IMR-90 (cell line): Measurements from ENCODE around the gene CDRT4. TPM values are rescaled to one million over a fixed set of nuclear protein-coding genes. Genes with fewer than 3 reads are reported as not detected.

Experiments used
- ATAC-seq: fragments of 200-7000 bp; cut with Tn5 transposase; 2 replicates; pipeline ENCODE4 v1.9.1; 2020; ENCODE audit warnings: low read depth, mild to moderate bottlenecking, moderate library complexity
- BruUV-seq: library from RNA; stranded (reverse); fragments of 400-500 nt; replicated peaks from 2 replicates; lab custom pipeline; 2021; lab: Mats Ljungman, UMichigan
- CTCF ChIA-PET: fragments of 300-600 bp; formaldehyde crosslinking; extraction: SDS; loops from one replicate; lab custom pipeline; 2021; ENCODE audit warnings: antibody characterized with exemption; lab: Yijun Ruan, JAX
- POLR2A ChIA-PET: fragments of 300-600 bp; sonication (Branson Sonifier 250); formaldehyde crosslinking; loops from one replicate; lab custom pipeline; 2022; ENCODE audit warnings: antibody characterized with exemption; ENCODE audit not compliant: unreplicated experiment; lab: Charles Lee
- DNase-seq: peaks from one replicate; pipeline ENCODE4 v3.0.0; 2013
- H2AFZ ChIP-seq: replicated peaks from 2 replicates; pipeline ENCODE3; 2013; ENCODE audit warnings: low read length, mild to moderate bottlenecking; ENCODE audit not compliant: poor library complexity
- H2AK5ac ChIP-seq: 2 replicates; pipeline ENCODE4 v1.6.1; 2013; ENCODE audit warnings: low read depth, low read length, inconsistent platforms
- H2AK9ac ChIP-seq: replicated peaks from 2 replicates; pipeline ENCODE3; 2013; ENCODE audit warnings: mild to moderate bottlenecking, low read depth, low read length, moderate library complexity; ENCODE audit not compliant: poor library complexity
- H2BK120ac ChIP-seq: 2 replicates; pipeline ENCODE4 v1.6.1; 2013; ENCODE audit warnings: low read depth, low read length, inconsistent platforms
- H2BK15ac ChIP-seq: 3 replicates; pipeline ENCODE4 v1.6.1; 2013; ENCODE audit warnings: low read depth, low read length, inconsistent platforms
- H2BK20ac ChIP-seq: 2 replicates; pipeline ENCODE4 v1.6.1; 2013; ENCODE audit warnings: low read depth, mild to moderate bottlenecking, inconsistent platforms, low read length, moderate library complexity
- H2BK5ac ChIP-seq: 2 replicates; pipeline ENCODE4 v1.6.1; 2013; ENCODE audit warnings: mild to moderate bottlenecking, low read depth, low read length, inconsistent platforms; ENCODE audit not compliant: poor library complexity, severe bottlenecking
- H3K14ac ChIP-seq: replicated peaks from 2 replicates; pipeline ENCODE4 v1.6.1; 2013; ENCODE audit warnings: low read depth, low read length, inconsistent platforms
- H3K18ac ChIP-seq: 2 replicates; pipeline ENCODE4 v1.6.1; 2013; ENCODE audit warnings: low read depth, low read length, control low read depth
- H3K23ac ChIP-seq: 2 replicates; pipeline ENCODE4 v1.6.1; 2013; ENCODE audit warnings: low read depth, low read length, inconsistent platforms
- H3K27ac ChIP-seq: 2 replicates; pipeline ENCODE4 v1.5.1; 2013; ENCODE audit warnings: mild to moderate bottlenecking, control low read depth, low read length; ENCODE audit not compliant: insufficient read depth
- H3K27me3 ChIP-seq: 2 replicates; pipeline ENCODE4 v1.6.1; 2013; ENCODE audit warnings: low read length; ENCODE audit not compliant: control insufficient read depth, insufficient read depth
- H3K36me3 ChIP-seq: 2 replicates; pipeline ENCODE4 v1.6.1; 2013; ENCODE audit warnings: low read length, mixed read lengths; ENCODE audit not compliant: control insufficient read depth, insufficient read depth
- H3K4ac ChIP-seq: 2 replicates; pipeline ENCODE4 v1.6.1; 2013; ENCODE audit warnings: low read depth, low read length, inconsistent platforms
- H3K4me1 ChIP-seq: 2 replicates; pipeline ENCODE4 v1.6.1; 2013; ENCODE audit warnings: low read length, mixed read lengths; ENCODE audit not compliant: control insufficient read depth, insufficient read depth
- H3K4me2 ChIP-seq: 2 replicates; pipeline ENCODE4 v1.6.1; 2013; ENCODE audit warnings: low read depth, mild to moderate bottlenecking, control low read depth, low read length, moderate library complexity
- H3K4me3 ChIP-seq: 2 replicates; pipeline ENCODE4 v1.5.1; 2013; ENCODE audit warnings: low read depth, mild to moderate bottlenecking, control low read depth, low read length, moderate library complexity; ENCODE audit not compliant: insufficient read depth
- H3K56ac ChIP-seq: 2 replicates; pipeline ENCODE4 v1.6.1; 2013; ENCODE audit warnings: low read length, inconsistent platforms; ENCODE audit not compliant: insufficient read depth; ENCODE audit errors: extremely low read depth
- H3K79me1 ChIP-seq, 2 experiments: 2 replicates each; pipeline ENCODE4 v1.6.1; 2013; ENCODE audit warnings: low read length in 2 of 2, inconsistent platforms in 1 of 2, low read depth in 1 of 2
- H3K9ac ChIP-seq: 2 replicates; pipeline ENCODE4 v1.6.1; 2013; ENCODE audit warnings: low read depth, low read length, control low read depth
- H3K9me1 ChIP-seq: 2 replicates; pipeline ENCODE4 v1.6.1; 2013; ENCODE audit warnings: low read length, inconsistent platforms; ENCODE audit not compliant: insufficient read depth
- H3K9me3 ChIP-seq: 2 replicates; pipeline ENCODE4 v1.6.1; 2013; ENCODE audit warnings: low read length; ENCODE audit not compliant: control insufficient read depth, insufficient read depth
- H4K20me1 ChIP-seq: 2 replicates; pipeline ENCODE4 v1.6.1; 2013; ENCODE audit warnings: low read length, inconsistent platforms; ENCODE audit not compliant: insufficient read depth
- H4K5ac ChIP-seq: 2 replicates; pipeline ENCODE4 v1.6.1; 2013; ENCODE audit warnings: mild to moderate bottlenecking, low read depth, low read length, control low read depth
- H4K8ac ChIP-seq, 2 experiments: 2 replicates each; pipeline ENCODE4 v1.6.1; 2013; ENCODE audit warnings: low read depth in 2 of 2, low read length in 2 of 2, control low read depth in 1 of 2, inconsistent platforms in 1 of 2
- H4K91ac ChIP-seq: 2 replicates; pipeline ENCODE4 v1.6.1; 2013; ENCODE audit warnings: low read depth, low read length, inconsistent platforms; ENCODE audit not compliant: insufficient read depth
- BHLHE40 ChIP-seq: fragments of 150-350 bp; IDR thresholded peaks from 2 replicates; pipeline ENCODE4 v1.6.1; 2016; ENCODE audit warnings: mild to moderate bottlenecking, low read depth, low read length
- POLR2A ChIP-seq: IDR thresholded peaks from 2 replicates; pipeline ENCODE4 v1.6.1; 2012; ENCODE audit warnings: mild to moderate bottlenecking, low read depth, low read length
- RCOR1 ChIP-seq: IDR thresholded peaks from 2 replicates; pipeline ENCODE4 v1.6.1; 2012; ENCODE audit warnings: mild to moderate bottlenecking, low read length, improper control_type of control experiment; ENCODE audit not compliant: insufficient replicate concordance
- SMC3 ChIP-seq: fragments of 150-350 bp; IDR thresholded peaks from 2 replicates; pipeline ENCODE4 v1.6.1; 2016; ENCODE audit warnings: low read depth, mild to moderate bottlenecking, antibody characterized with exemption, low read length, moderate library complexity
- WGBS, 2 experiments: methylation state at CpG; one replicate each; pipeline versions ENCODE4 v1.1.5 to v1.1.7; 2013; ENCODE audit warnings: missing lambda C conversion rate in 2 of 2; ENCODE audit not compliant: insufficient read length in 1 of 2; ENCODE audit errors: extremely low coverage in 2 of 2; 5-methylcytosine and 5-hydroxymethylcytosine counted together
- dilution Hi-C: fragments of 300-500 bp; cut with HindIII; formaldehyde crosslinking; loops from one replicate; pipeline ENCODE4 v1.14.3; 2018; ENCODE audit warnings: low sequenced_read_pairs; ENCODE audit not compliant: unreplicated experiment
- in situ Hi-C: fragments of 300-500 bp; cut with MboI; formaldehyde crosslinking; loops from 3 replicates; pipeline ENCODE4 v1.14.3; 2019; ENCODE audit warnings: low sequenced_read_pairs, inconsistent platforms, mixed read lengths
- intact Hi-C: fragments of 100-400 bp; cut with micrococcal nuclease; formaldehyde crosslinking; loops from 2 replicates; pipeline ENCODE4 v1.10.0; 2022
- polyA plus RNA-seq, 3 experiments: library from polyadenylated mRNA; depleted of rRNA; stranded (reverse); fragments of >200 nt; gene quantifications; 2 replicates each; pipeline ENCODE4 v1.2.3, GENCODE V29; 2012; ENCODE audit warnings: low replicate concordance in 1 of 3
- total RNA-seq: library from RNA; depleted of rRNA; stranded (reverse); fragments of >200 nt; gene quantifications from 2 replicates; pipeline ENCODE4 v1.2.3, GENCODE V29; 2012

The CDRT4 gene
- total and polyA plus RNA-seq, 2 of the 4 experiments (the other 2 are of a cell fraction), result 0.90 to 3.7 TPM

DNA sequence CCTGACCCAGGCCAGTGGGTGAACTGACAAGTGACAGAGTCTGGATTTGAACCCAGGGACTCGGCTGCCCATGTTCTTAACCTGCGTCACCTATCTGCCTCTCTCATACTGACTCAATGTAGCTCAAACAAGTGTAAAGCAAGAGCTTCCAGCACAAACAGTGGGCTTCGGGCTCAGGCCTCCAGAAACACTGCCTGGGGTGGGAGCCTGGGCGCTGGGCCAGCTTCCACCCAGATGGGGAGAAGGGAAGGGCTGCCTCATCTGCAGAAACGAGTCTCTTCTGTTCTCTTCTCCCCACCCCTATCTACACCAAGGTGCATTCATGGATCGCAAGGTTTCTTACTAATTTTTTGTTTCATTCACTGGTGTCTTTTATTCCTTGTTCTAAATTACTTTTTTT is 1.3 kb downstream of the CDRT4 start:
- BruUV-seq, result no TSS peak
- Histone ChIP-seq H2AK5ac (peak overlapping the region; percentile 99), H3K27ac (no peak overlapping the region), H3K36me3 (no peaks in the 10 kb centered on the region), H2BK15ac (no peak overlapping the region), H2BK5ac (no peak overlapping the region), H2BK20ac (no peak overlapping the region), H3K27me3 (no peaks in the 10 kb centered on the region), H4K5ac (no peak overlapping the region), H3K23ac (no peak overlapping the region), H4K91ac (no peak overlapping the region), H3K14ac (no peak overlapping the region), H4K20me1 (peaks cover 6% of the 10 kb centered on the region; the same call in 1 of the 2 replicates), H3K79me1 (peaks cover 2 to 8% of the 10 kb centered on the region in 2 experiments; a peak in 1 of 4 replicates), H3K56ac (no peak overlapping the region), H3K9me3 (no peaks in the 10 kb centered on the region), H2AK9ac (no peak overlapping the region), H2AFZ (no peak overlapping the region), H3K9me1 (peaks cover 24% of the 10 kb centered on the region), H3K4me3 (no peak overlapping the region), H3K18ac (no peak overlapping the region), H3K4ac (no peak overlapping the region), H3K9ac (no peak overlapping the region), H2BK120ac (no peak overlapping the region), H3K4me1 (peaks cover 16% of the 10 kb centered on the region), H4K8ac (no peak overlapping the region), H3K4me2 (no peak overlapping the region)
- no peak for DNase-seq
- no peak for ATAC-seq
- dilution Hi-C loops, result no loop called here
- CTCF ChIA-PET, result no interaction called here
- in situ Hi-C loops, result no loop called here
- POLR2A ChIA-PET, result no interaction called here
- TF ChIP-seq SMC3, result no peak
- TF ChIP-seq POLR2A, result no peak
- no peak for TF ChIP-seq RCOR1
- TF ChIP-seq BHLHE40, result no peak
- intact Hi-C loops, result no loop called here
- WGBS, 2 experiments, result no CpG with 5 or more reads among the region's 6 CpGs
